Adrenal gland (tissue), 5 donors: ENCODE results near the gene STK35.
A peak's percentile ranks its signal among the peaks of the same experiment; 100 is the strongest.

Source experiments
- CTCF ChIP-seq, 6 experiments: fragments of 450-650 bp in 4 of 6; fragments of 200-600 bp in 2 of 6; sonication (generic) in 1 of 6; IDR thresholded peaks; 1 replicate in 5 of 6; 2 replicates in 1 of 6; pipeline versions ENCODE4 v1.5.1 to v1.8.0; 2016 to 2021; ENCODE audit warnings: antibody characterized with exemption in 6 of 6, mild to moderate bottlenecking in 2 of 6, moderate library complexity in 1 of 6
- POLR2A ChIP-seq, 2 donors: fragments of 450-650 bp; IDR thresholded peaks; one replicate each; pipeline ENCODE4 v1.6.1; 2017; ENCODE audit warnings: antibody characterized with exemption in 2 of 2, mild to moderate bottlenecking in 2 of 2, moderate library complexity in 1 of 2
- donor health status: DM: no; HTN: no; CAD: no.

DNA sequence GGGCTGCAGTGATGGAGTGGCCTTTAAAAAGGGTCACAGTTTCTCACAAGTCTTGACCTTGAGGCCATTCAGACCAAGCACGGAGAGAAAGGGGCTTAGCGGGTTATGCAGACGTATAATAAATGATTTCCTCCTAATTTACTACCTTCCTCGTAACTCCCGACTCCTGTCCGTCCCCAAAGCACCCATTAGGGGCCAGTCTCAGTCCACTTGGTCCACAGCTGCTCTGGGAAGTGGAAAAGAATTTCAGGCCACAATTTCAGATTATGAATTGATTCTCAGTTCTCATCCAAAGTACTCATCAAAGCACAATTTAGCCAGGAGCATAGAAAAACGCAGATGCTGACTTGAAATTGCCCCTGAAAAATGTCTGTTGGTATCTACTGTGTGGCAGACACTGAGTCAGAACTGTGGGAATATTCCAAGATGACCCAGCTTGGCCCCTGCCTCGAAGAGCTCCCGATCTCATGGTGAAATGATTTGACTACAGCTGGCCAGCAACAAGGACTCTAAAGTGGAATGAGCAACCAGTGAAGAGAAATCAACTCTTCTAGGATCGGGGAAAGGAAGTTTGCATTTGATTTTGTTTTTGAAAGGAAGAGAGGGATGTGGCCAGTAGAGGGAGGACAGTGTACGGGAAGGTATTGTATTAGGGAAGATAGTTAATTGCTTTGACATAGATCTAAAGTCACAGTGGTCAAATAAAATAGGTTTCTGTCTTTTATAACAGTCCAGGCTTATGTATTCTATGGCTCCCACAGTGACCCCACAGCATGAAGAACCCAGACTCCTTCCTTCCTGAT is 15.2 kb upstream of the STK35 start:
- TF ChIP-seq CTCF (IDR thresholded peaks at IDR 0.05) (peak; percentile 7 to 47 (median 30)), POLR2A (IDR thresholded peaks at IDR 0.05) (no peak)
